Putamen (tissue), 1 donor: ENCODE measurements around the gene WNK2.
"Not testable (repeated sequence)": the region's sequence is repeated elsewhere in the genome, so short reads cannot be mapped to it uniquely, and the experiment has no call there.

Experiments used
- DNase-seq: peaks from one replicate; pipeline ENCODE4 v3.0.0-alpha.2; 2016; ENCODE audit warnings: low spot score

Gene WNK2

DNA sequence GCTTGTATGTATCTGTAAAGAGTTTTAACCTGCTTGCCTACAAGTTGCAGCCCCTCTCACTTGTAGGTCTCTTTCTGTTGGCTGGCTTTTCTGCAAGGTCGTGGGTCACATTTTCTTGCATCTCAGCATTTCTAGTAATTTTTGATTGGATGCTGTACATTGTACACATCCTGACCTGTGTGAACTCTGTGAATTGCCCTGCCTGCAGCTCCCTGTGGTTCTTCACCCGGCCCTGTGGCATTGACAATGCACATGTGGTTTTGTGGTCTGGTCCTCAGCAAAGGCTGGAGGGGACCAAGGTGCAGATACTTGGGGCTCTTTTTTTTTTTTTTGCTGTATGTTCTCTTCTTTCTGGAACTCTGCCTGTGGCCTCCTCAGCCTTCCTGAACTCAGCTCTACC, 53.6 kb downstream of the WNK2 start:
- no peak for DNase-seq

DNA sequence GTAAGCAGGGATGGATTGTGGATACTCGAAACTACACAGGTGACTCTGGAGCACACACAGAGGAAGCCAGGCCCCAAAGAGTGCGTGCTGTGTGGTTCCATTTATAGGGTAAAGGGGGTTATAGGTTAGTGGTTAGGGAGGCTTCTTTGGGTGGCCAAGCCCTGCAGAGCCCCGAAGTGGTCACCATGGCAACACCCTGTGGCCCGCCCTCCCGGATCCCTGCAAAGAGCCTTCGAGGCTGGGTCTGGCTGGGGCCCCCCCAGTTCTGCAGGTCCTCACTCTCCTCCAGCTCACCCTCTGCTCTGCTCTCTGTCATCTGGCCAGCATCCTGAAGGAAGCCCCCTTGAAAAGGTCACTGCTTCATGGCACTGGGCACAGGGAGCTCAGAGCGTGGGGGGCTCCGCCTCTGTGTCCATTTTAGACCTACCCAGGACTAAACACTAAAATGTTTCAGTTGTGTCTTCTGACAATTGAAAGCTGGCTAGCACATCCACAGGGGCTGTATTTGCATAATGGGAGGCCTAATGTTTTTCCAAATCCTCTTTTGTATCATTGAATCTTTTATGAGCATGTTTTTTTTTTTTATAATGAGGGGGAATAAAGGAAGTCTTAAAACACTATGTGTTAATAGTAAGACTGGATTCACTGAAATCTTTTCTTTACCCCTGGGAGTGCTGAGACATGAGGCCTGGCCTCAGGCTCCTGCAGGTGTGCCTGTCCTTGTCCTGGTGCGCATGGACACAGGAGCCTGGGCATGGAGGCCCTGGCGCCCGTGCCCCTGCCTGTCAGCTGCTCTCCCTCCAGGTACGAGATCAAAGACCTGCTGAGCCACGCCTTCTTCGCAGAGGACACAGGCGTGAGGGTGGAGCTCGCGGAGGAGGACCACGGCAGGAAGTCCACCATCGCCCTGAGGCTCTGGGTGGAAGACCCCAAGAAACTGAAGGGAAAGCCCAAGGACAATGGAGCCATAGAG, 55.3 kb downstream of the WNK2 start:
- no peak for DNase-seq

DNA sequence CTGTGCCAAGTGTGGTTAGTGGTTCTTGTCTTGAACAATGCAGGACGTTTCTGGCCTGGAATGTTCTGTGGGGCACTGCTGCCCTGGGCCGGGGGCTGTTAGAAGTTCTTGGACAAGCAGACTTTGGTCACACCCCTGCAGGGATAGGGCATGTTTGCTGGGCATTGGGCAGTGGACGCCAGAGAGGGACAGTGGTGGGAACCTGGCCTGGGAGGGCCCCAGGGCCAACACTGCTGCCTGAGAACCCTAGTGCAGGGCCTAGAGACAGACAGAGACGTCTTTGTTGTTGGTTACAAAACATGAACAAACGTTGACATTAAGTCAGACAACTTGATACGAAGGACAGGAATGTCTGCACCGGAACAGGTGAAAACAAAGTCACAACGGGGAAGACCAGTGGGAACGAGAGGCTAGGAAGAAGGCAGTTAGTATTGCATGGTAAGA, 57.0 kb downstream of the WNK2 start:
- DNase-seq = no peak

DNA sequence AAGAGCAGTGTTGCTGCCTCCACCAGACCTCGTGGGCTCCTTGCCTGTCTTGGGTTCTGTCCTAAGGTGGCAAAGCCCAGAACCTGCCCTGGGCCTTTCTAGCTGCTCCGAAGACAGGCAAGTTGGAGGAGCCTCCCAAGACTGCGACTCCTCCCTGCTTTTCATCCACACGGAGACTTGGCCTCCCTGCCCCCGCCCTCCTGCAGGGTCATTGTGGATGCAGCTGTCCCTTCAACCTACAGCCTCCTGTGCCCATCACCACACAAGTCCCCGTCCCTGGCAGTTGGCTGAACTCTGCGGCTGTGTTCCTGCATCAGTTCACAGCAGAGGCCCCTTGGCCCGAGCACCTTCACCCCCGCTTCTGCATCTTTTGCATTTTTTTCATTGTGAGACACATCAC, 59.2 kb downstream of the WNK2 start:
- DNase-seq = no peak

DNA sequence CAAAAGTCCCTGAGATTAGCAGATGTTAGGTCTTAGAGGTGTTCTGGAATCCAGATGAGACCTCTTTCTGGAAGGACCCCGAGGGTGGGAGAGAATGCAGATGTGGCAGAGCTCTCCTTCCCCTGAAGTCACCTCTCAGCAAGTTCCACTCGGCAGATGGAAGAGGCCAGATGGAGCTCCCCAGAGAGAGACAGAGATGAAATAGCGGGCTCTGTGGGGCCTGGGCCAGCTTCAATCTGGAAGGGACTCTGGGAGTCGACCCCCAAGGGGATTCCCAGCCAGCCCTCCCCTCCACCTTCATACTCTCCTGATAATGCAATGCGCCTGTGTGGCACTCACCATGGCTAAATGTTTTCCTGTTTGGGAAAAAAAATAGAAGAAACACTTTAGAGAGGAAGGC, 60.2 kb downstream of the WNK2 start:
- DNase-seq = no peak

DNA sequence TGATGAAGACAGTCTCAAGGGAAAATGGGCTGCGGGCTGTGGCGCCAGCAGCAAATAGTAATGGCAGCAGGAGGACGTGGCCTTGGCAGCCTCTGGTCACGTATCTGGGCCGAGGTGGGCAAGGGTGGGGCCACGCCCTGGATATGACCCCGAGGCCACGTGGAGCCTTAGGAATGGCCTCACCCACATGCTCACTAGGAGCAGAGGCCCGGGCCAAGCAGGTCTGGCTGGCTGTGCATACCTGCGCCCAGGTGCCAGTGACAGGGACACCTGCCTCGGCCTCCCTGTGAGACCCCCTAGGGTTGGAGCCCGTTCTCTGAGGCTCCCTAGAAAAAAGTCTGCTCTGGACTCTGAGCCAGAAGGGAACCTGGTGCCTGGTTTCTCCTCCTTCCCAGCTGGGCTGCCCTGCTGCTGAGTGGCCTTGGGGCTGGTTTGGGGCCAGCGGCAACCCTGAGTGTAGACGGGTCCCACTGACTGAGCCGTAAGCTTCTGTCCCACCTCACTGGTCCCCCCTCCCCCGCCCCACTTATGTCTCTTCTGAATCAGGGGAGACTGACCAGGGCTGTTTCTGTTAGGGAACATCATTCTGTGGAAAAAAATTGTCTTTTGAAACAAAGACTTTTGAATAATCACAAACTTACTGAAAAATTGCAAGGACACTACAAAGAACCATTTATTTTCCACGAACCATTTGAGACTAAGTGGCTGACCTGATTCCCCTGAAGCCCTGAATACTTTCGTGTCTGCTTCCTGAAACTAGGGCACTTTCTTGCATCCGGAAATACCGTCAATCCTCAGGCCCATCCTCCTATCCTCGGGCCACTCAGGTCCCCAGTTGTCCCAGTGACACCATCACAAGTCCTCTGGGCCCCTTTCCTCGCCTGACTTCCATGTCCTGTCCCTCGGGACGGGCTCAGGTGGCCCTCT, 60.8 kb downstream of the WNK2 start:
- no peak for DNase-seq

DNA sequence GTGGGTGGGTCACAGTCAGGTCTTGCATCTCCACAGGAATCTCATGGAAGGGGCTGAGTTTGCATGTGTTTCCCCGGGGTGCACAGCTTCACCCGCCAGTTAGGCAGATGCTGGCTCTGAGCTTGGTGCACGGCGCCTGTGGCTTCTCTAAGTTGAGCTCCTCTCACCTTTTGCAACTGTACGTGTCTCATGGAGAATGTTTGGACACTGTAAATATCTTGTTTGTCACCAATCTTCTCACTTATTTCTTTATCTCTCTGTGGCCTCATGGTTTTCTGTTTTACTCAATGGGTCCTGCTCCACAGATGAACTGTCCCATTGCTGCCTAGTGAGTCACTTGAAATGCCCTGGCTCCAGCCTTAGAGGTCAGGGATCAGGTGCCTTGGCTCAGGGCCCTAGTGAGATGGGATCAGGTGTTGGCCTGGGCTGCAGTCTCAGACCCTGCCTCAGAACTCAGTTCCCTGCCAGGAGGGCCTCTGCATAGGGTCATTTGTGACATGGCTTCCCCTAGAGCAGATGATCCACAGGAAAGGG, 61.6 kb downstream of the WNK2 start:
- DNase-seq = no peak

DNA sequence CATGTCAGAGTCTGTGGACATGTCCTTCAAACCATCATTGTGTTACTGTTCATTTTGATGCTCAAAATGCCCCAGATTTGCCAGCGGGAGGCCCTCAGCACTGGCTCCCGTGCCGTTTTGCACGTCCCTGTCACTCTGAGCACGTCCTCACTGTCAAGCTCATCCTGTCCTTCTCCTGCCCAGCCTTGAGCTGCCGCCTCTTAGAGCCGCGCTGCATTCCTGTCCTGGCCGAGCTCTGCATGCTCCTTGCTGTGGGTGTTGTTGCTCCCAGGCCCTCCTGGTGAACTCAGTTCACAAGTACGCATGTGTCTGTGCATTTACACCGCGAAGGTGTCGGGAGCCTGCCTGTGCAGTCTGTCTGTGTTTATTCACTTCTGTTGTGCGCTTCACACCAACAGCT, 62.2 kb downstream of the WNK2 start:
- no peak for DNase-seq

DNA sequence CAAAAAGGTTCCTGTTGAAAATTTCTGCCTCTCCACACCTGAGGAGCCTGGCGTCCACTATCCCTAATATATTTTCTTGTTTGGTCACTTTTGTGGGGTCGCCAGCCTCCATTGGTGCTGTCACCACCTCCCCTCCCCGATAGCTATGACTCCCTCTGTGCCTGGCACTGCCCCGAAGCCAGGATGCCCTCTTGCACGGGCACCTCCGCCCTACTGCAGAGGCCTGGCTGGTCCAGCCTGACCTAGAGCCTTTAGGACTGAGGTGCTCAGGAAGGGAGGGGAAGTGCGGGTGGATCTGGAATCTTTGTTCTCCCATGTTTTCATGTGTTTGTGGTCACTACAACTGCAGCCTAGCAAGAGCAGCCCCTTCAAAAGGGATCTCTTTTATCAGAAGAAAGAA, 62.6 kb downstream of the WNK2 start:
- no peak for DNase-seq

DNA sequence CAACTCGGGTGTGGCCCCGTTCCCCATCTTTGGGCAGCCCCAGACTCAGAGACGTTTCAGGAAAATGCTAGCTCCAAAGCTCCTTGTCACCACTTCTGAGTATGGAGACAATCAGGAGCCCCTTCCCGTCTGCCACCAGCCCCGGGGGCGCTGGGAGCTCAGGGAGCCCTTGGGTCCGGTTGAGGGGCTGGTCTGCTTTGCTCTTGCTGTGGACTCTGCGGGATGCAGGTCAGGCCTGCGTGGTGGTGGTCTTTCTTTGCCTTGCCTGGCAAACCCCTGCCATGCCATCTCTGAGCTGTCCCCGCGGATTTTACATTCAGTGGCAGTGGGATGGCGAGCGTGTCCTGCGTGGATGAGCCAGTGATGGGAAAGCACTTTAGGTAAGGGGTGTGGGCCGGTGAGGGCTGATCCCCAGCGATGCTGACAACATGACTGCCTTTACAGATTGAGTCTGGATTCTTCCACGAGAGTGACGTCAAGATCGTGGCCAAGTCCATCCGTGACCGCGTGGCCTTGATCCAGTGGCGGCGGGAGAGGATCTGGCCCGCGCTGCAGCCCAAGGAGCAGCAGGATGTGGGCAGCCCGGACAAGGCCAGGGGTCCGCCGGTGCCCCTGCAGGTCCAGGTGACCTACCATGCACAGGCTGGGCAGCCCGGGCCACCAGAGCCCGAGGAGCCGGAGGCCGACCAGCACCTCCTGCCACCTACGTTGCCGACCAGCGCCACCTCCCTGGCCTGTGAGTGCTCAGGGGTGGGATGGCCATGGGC, 63.3 kb downstream of the WNK2 start:
- no peak for DNase-seq

DNA sequence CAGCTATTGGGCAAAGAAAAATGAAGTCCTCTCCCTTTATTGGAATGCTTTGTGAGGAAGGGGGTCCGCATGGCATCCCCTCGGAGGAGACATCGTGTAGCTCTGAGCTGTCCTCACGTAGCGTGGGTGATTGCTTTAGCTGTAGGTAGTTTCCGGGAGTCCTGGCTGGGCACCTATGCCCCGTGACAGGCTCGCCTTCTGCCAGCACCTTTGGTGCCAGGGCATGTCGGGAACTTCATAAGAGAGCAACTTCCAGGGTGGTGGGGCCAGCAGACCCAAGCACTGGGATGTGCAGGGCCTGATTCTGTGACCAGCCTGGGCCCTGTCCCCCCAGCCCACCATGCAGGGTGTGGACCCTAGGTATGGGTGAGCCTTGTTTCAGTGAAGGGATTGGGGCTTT, 64.0 kb downstream of the WNK2 start:
- no peak for DNase-seq

DNA sequence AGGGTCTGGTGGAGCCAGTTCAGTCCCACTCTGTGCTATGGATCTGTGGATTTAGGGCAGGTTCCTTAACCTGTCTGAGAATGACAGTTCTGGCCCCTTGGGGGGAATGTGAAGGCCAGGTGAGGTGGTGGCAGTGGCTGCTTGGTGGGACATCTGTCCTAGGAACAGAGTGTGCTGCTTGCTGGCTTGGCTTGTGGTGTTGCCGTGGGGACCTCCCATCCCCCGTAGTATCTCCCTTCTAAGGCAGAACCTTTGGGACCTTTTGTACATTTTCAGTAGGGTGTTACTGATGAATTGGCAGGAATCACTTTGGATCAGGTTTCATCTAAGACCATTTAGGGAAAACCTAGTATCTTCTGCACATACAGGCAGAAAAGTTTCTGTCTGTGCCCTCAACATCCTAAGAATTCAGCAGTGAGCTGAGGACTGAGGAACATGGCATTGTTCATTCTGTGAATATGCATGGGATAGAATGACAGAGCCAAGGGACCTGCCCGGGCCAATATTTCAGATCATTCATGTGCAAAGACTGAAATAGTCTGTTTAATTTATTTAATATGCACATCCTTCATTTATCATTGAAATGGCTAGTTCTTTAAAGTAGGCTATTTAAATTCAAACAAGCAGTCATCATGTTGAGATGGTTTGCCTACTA, 64.6 kb downstream of the WNK2 start:
- DNase-seq = no peak

DNA sequence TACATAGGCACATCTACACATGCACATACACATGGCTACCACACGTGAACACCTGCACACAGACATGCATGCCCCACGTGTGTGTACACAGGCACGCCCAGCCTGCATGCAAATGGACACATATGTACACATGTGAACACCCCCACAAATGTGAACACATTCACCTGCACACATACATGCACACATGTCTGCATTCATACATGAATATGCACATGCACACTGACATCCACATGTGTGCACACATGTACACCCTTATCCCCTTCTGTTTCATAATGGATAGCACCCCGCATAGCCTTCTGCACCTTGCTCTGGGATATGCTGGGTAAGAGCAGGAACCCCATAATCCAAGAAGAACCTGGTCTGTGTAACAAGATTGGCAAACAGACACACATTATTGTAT, 66.2 kb downstream of the WNK2 start:
- no peak for DNase-seq

DNA sequence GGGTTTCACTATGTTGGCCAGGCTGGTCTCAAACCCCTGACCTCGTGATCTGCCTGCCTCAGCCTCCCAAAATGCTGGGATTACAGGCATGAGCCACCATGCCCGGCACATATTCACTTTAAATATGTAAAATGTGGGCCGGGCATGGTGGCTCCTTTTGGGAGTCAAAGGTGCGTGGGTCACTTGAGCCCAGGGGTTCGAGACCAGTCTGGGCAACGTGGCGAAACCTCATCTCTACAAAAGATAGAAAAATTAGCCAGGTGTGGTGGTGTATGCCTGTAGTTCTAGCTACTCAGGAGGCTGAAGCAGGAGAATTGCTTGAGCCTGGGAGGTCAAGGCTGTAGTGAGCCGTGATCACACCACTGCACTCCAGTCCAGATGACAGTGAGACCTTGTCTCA, 67.4 kb downstream of the WNK2 start:
- DNase-seq = not testable (repeated sequence)

DNA sequence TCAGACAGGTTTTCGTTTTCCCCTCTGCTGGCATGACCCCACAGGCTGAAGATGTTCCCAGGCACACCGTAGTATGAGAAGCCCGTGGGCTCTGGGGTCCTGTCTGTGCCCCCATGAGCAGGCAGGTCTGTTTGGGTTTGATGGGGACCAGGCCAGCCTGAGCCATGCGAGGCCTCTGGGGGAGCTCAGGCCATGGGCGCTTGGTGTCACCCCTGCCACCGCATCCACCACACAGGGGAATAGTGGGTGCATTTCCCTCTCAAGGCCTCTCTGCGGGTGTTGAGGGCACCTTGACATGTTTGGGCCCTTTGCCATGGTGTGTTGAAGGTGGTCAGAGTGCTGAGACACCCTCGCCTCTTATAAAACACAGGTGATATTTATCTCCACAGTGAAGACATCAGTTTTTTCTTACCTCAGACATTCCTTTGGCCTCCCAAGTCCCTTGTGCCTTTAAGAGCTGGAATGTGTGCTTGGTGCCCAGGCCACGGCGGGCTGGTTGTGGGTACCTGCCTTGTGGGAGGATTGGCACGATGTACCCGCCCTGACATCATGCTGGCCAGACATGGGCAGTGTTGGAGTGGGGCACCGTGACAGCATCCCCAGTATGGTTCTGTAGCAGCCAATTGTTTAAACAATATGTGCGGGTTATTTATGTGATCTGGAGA, 68.3 kb downstream of the WNK2 start:
- DNase-seq = no peak

DNA sequence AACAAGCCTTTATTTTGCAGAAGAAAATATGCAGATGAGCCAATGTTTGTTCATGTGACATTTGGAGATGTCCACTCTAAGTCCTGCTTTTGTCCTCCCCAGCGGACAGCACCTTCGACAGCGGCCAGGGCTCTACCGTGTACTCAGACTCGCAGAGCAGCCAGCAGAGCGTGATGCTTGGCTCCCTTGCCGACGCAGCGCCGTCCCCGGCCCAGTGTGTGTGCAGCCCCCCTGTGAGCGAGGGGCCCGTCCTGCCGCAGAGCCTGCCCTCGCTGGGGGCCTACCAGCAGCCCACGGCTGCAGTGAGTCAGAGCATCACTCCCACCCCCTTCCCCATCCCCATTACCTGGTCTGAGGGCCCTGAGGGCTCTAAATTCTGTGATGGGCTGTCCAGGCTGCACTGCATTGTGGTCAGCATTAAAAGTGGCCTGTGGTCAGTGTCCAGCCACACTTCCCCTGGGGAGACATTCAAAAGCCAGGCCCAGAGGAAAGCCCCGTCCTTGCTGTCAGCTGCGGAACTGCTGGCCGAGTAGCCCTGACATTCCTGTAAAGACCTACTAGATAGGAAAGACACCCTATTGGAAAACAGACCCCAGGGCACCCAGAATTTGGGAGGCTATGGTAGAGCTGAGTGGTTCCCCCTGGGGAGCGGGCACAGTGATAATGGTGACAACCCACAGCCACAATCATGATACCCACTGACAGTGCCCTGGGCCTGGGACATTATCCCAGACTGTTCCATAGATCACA, 69.0 kb downstream of the WNK2 start:
- DNase-seq = no peak

DNA sequence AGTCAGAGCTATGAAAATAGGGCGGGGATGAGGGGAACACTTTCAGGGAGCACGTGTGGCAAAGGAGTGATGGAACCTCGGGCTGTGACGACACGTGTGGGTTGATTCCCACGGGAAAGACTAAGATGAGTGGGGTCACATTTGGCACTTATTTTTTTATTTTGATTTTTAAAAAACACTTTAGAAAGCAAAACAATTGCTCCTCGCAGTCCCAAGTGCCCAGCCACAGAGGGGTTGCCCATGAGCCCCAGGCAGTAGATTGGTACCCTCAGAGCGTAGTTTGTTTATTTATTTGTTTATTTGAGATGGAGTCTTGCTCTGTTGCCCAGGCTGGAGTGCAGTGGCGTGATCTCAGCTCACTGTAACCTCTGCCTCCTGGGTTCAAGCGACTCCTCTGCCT, 69.7 kb downstream of the WNK2 start:
- DNase-seq = no peak

DNA sequence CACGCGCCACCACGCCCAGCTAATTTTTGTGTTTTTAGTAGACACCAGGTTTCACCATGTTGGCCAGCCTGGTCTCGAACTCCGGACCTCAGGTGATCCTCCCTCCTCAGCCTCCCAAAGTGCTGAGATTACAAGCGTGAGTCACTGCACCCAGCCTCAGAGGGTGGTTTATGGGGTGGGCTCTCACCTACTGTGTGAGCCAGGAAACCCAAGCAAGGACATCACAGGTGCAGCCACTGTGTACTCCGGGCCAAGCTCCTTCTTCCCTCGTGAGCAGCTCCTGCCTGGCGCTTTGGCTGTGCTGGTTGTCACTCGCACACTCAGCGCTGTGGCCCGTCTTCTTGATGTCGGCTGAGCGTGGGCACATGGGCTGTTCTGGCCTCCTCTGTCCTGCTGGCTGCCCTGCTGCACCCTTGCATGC, 70.1 kb downstream of the WNK2 start:
- DNase-seq = no peak

DNA sequence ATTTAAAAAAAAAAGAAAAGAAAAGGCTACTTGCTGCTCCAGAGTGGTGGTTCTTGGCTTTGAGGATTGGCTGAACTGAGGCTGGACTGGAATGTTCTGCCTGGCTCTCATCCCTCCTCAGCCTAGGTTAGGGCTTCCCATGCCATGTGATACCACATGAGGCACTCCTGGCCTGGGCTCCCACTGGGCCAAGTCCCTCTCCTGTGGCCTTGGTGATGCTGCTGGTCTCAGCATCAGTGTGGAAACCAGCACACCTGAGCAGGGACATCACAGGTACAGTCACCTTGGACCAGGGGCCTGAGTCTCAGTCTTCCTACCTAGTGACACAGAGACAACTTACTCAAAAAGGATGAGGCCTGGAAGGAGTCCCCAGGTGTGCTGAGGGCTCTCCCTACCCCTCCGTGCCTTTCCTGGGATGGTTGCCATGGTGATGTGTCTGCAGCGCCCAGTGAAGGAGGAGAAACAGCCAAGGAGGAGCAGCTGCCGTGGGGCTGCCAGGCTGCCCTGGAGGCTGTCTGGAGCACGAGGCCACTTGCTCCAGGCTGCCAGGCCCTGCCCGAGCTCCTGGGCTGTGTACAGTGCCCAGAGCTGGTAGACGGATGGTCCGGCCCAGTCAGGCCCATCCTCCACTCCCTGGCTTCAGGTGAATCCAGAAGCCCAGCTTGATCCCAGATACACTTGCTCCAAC, 71.0 kb downstream of the WNK2 start:
- DNase-seq = no peak
